NCI-H2196 treated with DMSO at 0.1 percent for 48 hours (cell line): ENCODE results near the gene RTN4RL1.
"Not testable (repeated sequence)": the region's sequence is repeated elsewhere in the genome, so short reads cannot be mapped to it uniquely, and the experiment has no call there.

ENCODE experiments used
- DNase-seq: peaks from one replicate; lab custom pipeline; 2025; ENCODE audit not compliant: unreplicated experiment; lab: John Stamatoyannopoulos, UW

Gene RTN4RL1

GRCh38 chr17:1898332-1898731, 126.8 kb downstream of the RTN4RL1 start:
- no peak for DNase-seq

- no peak for DNase-seq
Observed at GRCh38 chr17:1897105-1897656, 128.0 kb downstream of the RTN4RL1 start.

DNA sequence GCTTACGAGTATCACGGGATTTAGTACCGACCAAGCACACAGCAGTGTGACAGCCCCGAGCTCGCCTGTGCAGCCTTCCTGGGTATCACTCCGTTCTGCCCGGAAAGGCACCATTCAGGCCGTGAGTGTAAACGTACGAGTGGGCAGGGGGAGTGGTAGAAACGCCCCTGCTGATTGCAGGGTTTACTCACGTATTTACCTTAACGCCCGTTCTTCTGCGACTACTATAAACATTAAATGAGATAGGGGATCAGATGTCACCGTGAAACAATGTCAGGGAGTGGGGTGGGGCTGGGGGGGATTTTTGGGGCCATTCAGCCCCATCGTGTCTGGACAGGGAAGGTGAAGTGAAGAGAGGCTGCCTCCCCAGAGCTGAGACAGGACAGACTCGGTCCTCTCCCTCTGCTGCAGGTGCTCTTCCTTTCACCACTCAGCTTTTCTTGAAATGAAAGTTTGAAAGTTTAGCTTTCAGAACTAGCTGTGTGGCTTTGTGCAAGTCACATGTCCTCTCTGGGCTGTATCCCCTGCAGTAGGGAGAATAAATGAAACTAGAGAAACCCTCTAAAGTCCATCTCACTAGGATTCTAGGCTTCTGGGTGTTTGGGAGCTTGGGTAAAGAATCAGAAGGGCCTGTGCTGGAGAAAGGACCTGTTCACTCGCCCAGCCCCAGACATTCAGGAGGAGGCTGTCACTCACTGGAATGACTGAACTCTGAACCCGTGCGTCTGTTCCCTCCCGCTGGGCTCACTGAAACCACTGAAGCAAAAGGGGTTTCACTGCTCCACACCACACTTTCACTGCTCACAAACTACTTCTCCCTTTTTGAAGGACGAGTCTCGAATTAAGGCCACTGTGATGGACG, 128.7 kb downstream of the RTN4RL1 start:
- no peak for DNase-seq

- DNase-seq: not testable (repeated sequence)
Observed at GRCh38 chr17:1895479-1895878, 129.7 kb downstream of the RTN4RL1 start.

DNA sequence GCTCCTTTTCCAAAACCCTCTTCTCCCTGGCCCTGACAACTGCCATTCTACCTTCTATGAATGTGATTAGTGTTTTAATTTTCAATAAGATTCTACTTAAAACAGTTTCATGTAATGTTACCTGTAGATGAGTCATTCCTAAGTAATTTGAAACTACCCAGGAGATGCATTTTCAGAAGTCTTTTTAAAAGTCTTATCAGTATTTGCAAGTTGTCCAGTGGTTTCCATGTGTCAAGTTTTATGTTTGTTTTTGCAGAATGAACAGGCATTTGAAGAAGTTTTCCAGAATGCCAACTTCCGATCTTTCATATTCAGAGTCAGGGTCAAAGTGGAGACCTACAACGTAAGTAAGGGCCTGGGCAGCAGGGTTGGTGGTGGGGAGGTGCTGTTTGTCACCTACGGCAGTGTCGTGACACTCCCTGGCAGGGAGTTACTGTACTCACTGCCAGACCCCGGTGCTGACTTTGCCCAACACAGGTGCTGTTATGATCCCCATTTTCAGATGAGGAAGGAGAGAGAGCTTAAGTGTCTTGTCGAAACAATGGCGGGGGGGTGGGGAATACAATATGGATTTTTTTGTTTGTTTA, 130.3 kb downstream of the RTN4RL1 start:
- DNase-seq: no peak

GRCh38 chr17:1890758-1891450, 134.2 kb downstream of the RTN4RL1 start:
- no peak for DNase-seq

- DNase-seq: no peak
Observed at GRCh38 chr17:1888741-1889140, 136.4 kb downstream of the RTN4RL1 start.
